CD4-positive, alpha-beta T cell treated with Interleukin-2 at 100 ng/mL for 4 hours (primary cell): ENCODE results near the gene TAS2R41.
A peak's percentile ranks its signal among the peaks of the same experiment; 100 is the strongest.
"Not testable (repeated sequence)": the region's sequence is repeated elsewhere in the genome, so short reads cannot be mapped to it uniquely, and the experiment has no call there.

Experiments used
- DNase-seq: peaks from one replicate; pipeline ENCODE4 v3.0.0-alpha.2; 2020; ENCODE audit warnings: low spot score

TAS2R41 gene

GRCh38 chr7:143456992-143457793 lies 20.5 kb upstream of the TAS2R41 start:
- DNase-seq: no peak

DNA sequence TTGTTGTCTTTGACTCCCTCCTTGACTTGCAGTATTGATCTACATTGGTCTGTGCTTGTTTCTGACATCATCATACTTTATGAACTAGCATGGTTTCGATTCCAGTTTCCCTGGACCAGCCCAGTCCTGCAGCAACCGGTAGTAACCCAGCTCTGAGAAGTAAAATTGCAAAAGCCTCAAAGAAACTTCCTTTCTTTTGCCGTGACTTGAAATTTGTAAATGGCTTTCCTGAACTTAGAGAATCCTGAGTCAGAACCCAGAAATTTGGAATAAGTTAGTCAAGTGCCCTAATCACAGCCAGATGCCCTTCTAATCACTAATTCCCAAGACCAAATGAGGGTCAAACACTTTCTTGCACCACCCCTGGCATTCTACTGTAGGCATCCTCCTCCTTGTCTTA lies 19.4 kb upstream of the TAS2R41 start:
- no peak for DNase-seq

- DNase-seq: no peak
Measured at GRCh38 chr7:143458681-143459080, 19.0 kb upstream of the TAS2R41 start.

GRCh38 chr7:143459359-143459758 lies 18.3 kb upstream of the TAS2R41 start:
- no peak for DNase-seq

- DNase-seq: no peak
Measured at GRCh38 chr7:143460271-143460979, 17.2 kb upstream of the TAS2R41 start.

DNA sequence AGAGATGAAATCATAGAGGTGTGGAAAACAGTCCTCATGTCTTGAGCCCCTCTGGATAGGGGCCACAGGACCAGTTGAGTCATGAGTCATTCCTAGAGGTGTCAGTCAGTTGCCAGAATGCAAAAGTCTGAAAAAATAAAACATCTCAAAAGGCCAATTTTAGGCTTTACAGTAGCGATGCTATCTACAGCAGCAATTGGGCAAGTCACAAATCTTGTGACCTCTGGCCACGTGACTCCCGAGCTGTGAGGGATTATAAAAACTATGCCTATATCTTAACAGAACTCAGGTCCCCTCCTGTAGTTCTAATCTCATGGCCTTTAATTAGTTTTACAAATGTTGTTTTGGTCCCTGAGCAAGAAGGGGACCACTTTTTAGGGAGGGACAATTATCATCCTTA lies 15.6 kb upstream of the TAS2R41 start:
- DNase-seq: no peak

GRCh38 chr7:143463556-143463955 lies 14.1 kb upstream of the TAS2R41 start:
- no peak for DNase-seq

DNA sequence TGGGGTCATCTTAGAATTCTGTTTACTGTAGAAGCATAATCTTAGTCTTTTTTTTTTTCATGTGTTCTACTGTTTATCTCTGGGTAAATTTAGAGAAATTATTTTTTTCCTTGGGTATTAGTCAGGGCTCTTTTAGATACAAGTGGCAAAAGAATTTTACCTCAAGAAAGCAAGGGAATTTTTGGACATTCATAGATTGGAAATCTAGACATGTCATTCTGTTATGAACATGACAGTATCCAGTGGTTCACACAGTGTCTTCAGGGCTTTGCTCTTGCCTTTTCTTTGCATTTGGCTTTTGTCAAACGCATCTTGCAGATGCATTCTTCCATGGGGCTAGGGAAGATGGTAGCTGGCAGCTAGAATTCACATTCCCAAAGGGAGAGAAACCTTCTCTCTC lies 13.7 kb upstream of the TAS2R41 start:
- no peak for DNase-seq

DNA sequence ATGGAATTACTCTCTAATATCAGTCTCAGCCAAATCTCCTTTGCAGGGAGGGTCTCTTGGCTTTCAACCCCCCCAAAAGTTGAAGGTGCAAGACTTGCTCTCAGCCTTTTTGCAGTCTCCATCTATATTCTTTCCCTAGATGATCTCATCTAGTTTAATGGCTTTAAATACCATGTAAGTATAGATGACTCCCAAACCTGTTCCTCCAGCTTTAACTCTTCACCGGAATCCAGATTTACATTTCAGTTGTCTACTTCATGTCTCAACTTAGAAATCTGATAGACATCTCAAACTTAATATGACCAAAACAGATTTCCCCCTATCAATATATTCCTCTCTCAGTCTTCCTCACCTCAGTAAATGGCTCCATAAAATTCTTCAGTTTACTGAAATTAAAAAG lies 9.9 kb upstream of the TAS2R41 start:
- no peak for DNase-seq

DNA sequence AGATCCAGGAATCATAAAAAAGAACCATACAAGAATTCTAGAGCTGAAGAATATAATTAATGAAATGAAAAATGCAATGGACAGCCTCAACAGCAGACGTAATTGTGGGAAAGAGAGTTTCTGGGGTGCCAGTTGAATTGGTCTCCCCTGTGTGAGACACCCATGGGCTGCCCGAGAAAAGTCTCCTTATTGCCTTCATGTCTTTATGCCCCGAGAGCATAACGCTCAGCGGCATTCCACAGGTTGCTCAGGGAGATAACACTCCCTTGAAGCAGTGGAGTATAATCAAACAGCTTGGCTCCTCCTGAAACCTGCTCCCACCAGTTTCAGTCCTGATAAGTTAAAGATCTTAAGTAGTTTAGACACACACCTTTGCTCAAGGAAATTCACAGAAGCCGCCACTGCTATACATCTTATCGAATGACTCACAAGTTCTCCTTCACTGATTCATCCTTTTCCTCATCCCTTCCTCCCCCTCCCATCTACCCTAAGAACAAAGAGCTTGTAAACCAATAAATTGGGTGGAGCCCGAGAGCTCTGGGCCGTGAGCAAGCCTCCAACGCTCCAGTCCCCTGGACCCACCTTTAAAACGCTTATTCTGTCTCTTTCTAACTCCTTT lies 5.5 kb upstream of the TAS2R41 start:
- DNase-seq: not testable (repeated sequence)

DNA sequence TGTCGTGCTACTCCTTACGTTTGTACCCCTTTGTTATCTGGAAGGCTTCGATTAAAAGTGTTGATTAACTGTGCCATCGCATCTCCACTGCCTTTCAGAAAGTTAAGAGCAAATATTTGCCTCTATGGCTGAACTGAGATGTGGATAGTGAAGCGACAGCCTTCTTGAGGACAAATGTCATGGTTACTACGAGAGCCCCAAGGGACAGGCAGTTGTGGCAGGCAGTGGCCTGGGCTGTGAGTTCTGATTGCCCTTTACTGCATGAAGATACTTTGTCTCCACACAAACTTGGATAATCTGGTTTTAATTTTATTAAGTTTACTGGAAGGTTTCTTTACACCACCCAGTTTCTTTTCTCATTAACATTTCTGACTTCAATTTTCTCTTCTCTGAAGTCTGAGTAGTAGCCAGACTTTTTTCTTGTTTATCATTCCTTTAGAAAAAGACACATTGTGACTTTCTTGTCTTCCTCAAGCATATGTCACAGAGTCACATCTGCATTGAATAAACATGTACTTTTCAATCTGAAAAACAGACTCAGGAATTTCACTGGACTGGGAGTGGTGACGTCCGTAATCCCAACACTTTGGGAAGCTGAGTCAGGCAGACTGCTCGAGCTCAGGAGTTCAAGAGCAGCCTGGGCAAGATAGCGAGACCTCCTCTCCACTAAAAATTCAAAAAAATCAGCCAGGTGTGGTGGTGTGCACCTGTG lies 1.5 kb downstream of the TAS2R41 start:
- DNase-seq: no peak

DNA sequence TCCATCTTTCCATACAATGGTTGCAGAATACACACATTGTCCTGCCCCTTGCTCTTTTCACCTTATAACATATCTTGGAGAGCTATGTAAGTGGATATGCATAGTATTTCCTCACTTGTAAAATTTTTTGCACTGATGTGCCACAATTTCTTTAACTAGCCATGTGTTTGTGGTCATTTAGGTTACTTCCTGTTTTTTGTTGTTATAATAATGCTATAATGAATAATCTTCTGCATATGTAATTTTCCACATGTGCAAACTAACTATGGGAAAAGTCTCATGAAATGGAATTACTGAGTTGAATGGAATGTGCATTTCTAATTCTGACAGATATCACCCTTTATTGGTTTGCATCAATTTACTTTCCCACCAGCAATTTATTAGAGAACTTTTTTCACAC lies 2.8 kb downstream of the TAS2R41 start:
- DNase-seq: no peak

DNA sequence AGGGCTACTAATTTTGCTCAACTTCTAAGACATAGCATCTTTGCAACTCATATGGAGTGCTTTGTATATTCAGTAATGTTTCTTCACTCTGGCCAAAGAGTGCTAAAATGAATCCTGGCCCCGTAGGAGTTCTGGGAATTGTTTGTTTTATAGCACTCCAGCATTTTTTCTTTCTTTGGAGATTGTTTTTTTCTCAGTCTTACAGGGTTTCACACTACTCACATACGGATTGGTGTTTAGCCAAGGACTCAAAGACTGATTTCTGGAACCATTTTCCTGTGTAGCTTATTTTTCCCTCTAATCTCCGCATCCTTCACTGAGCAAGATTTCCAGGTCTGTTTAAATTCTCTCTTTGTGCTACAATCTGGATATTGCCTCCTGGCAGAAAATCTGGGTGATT lies 6.4 kb downstream of the TAS2R41 start:
- DNase-seq: no peak

GRCh38 chr7:143485094-143485493 lies 7.4 kb downstream of the TAS2R41 start:
- DNase-seq: no peak

DNA sequence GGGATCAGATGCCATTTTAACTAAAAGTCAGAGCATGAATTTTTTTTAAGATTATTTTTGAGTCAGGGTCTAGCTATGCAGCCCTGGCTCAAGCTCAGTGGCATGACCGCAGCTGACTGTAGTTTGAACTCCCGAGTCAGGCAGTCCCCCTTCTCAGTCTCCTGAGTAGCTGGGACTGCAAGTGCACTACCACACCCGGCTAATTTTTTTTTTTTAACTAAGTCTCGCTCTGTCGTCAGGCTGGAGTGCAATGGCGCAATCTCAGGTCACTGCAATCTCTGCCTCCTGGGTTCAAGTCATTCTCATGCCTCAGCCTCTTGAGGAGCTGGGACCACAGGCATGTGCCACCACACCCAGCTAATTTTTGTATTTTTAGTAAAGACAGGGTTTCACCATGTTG lies 7.8 kb downstream of the TAS2R41 start:
- DNase-seq: no peak

GRCh38 chr7:143486266-143486665 lies 8.6 kb downstream of the TAS2R41 start:
- DNase-seq: not testable (repeated sequence)

DNA sequence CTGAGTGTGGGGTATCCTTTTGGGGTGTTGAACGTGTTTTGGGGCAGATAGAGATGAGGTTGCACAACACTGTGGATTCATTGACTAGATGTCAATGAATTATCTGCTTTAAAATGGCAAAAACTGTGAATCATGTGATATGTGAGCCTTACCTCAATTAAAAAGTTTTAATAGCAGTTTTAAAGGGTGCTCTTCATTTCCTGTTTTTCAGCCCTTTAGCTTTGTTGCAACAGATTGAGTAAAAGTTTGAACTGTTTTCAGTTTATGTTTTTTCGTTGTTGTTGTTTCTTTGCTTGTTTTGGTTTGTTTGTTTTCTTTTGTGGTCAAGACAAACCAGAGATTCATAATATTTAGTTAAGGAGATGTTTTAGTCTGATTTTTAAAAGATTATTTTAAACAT lies 9.4 kb downstream of the TAS2R41 start:
- no peak for DNase-seq

- DNase-seq: no peak
Measured at GRCh38 chr7:143487566-143487965, 9.9 kb downstream of the TAS2R41 start.

DNA sequence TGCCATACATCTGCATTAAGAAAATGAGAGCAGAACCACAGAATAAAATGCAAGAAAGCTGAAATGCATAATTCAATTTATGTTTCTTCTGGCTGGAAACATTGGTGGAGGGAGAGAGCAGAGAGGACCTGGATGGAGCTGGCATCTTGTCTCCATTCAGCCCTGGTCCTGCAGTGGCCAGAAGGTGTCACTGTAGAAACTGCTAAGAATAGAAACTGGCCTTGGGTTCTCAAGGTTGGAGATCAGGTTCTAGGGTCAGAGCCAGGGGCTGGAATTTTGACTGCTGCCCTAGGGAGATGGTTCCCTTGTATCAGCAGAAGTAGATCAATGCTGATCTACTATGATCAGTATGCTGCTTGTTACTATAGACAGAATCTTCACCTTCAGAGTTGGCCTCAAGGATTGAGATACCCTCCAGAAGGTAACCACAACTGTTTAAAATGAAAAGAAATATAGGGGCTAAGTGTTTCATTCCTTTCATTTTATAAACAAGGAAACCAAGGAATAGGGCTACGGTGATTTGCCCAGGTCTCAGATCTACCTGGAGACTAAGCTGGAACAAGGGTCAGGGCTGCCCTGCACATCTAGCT lies 13.1 kb downstream of the TAS2R41 start:
- DNase-seq: peak; percentile 8

DNA sequence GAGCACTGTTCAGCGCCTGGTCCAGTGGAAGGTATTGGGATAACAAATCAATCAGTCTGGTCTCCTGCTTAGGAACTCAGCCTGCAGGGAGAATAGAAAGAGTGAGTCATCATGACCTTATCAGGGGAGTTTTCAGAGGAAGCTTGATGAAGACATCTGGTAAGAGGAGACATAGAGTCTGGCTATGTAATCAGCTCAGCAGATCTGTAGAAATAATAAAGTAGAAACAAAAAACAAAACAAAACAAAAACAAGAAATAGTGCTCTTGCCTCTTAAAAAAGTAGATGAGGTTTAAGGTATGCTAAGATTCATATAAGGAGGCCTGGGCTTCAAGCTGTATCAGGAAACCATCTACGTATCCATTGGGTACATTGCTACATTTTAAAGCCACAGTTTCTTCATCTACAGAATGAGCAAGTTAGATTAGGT lies 14.4 kb downstream of the TAS2R41 start:
- peak; percentile 13 for DNase-seq

DNA sequence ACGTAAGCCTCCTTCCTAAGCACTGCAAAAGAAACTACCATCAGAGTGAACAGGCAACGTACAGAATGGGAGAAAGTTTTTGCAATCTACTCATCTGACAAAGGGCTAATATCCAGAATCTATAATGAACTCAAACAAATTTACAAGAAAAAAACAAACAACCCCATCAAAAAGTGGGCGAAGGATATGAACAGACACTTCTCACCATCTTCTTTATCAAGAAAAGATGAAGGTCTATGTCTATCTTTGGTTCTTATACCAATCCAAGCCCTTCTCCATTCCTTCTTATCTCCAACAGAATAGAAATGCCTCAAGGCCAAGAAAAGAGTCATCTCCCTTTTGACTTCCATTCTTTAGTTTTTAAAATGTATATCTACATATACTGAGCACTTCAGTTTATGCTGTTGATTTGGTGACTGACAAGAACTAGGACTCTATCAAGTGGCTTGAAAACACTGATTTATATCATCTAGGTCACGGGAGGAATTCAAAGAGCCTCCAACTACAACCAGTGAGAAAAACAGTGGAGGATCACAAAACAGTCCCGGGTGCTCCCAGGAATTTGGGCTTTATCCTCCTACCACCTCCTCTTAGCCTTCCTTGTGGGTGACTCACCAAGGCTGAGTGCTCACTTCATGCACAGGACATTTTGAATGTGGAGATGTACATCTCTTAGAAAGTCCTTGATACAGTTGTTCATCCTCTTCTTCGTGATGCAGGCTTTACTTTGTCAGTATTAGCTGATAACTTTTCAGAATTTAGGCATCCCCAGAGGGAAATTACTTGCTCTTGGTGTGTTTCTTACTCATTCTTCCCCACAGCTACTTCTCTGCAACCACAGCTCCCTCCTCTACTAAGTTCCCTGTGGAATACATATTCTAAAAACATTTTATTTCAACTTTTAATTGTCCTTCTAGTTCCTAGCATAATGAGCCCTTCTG lies 15.4 kb downstream of the TAS2R41 start:
- no peak for DNase-seq
